HepG2 (cell line): ENCODE measurements around the gene SLC17A9. TPM values are rescaled to one million over a fixed set of nuclear protein-coding genes. Genes with fewer than 3 reads are reported as not detected.
A peak's percentile ranks its signal among the peaks of the same experiment; 100 is the strongest.

ENCODE experiments used
- CEBPB ChIP-seq: IDR thresholded peaks from 2 replicates; pipeline ENCODE4 v1.6.1; 2011; ENCODE audit warnings: low read depth, low read length, improper control_type of control experiment, borderline replicate concordance
- CHD2 ChIP-seq: IDR thresholded peaks from 2 replicates; pipeline ENCODE4 v1.6.1; 2011; ENCODE audit warnings: low read depth, low read length, improper control_type of control experiment
- EEA1 ChIP-seq: sonication (generic); formaldehyde crosslinking; IDR thresholded peaks from 2 replicates; pipeline ENCODE4 v1.5.1; 2020; ENCODE audit warnings: mild to moderate bottlenecking, missing genetic modification reagents, borderline replicate concordance
- HNRNPL ChIP-seq: fragments of 200-400 bp; formaldehyde crosslinking; IDR thresholded peaks from 2 replicates; pipeline ENCODE4 v1.6.1; 2017; ENCODE audit warnings: mild to moderate bottlenecking, low read depth, low read length
- HNRNPUL1 ChIP-seq: fragments of 200-400 bp; formaldehyde crosslinking; IDR thresholded peaks from 2 replicates; pipeline ENCODE4 v1.6.1; 2017; ENCODE audit warnings: low read depth, mild to moderate bottlenecking, low read length, moderate library complexity
- MEIS1 ChIP-seq: sonication (generic); formaldehyde crosslinking; IDR thresholded peaks from 2 replicates; pipeline ENCODE4 v1.9.0; 2021; ENCODE audit warnings: mild to moderate bottlenecking, missing genetic modification reagents, moderate library complexity, borderline replicate concordance
- MNT ChIP-seq: fragments of 450-650 bp; IDR thresholded peaks from 2 replicates; pipeline ENCODE4 v1.6.1; 2016
- MYC ChIP-seq: sonication (generic); formaldehyde crosslinking; IDR thresholded peaks from 2 replicates; pipeline ENCODE4 v1.9.0; 2021; ENCODE audit warnings: missing genetic modification reagents, borderline replicate concordance
- NFYC ChIP-seq: IDR thresholded peaks from 2 replicates; pipeline ENCODE4 v1.6.1; 2016; ENCODE audit warnings: missing genetic modification reagents, missing compliant biosample characterization
- PATZ1 ChIP-seq: sonication (generic); formaldehyde crosslinking; IDR thresholded peaks from 2 replicates; pipeline ENCODE4 v1.4.0; 2020; ENCODE audit warnings: missing genetic modification reagents
- REST ChIP-seq, 2 experiments: IDR thresholded peaks; 2 replicates each; pipeline ENCODE4 v1.6.1; 2011 to 2012; ENCODE audit warnings: low read length in 2 of 2, borderline replicate concordance in 1 of 2, low read depth in 1 of 2, mild to moderate bottlenecking in 1 of 2, moderate library complexity in 1 of 2
- TBL1XR1 ChIP-seq: fragments of 150-350 bp; IDR thresholded peaks from 2 replicates; pipeline ENCODE4 v1.6.1; 2014; ENCODE audit warnings: borderline replicate concordance, low read length; ENCODE audit not compliant: partially characterized antibody
- TBX2 ChIP-seq: sonication (generic); formaldehyde crosslinking; IDR thresholded peaks from 2 replicates; pipeline ENCODE4 v1.5.0; 2020; ENCODE audit warnings: missing genetic modification reagents, mild to moderate bottlenecking, borderline replicate concordance
- ZFP37 ChIP-seq: sonication (generic); formaldehyde crosslinking; IDR thresholded peaks from 2 replicates; pipeline ENCODE4 v1.4.0; 2020; ENCODE audit warnings: missing genetic modification reagents, borderline replicate concordance
- ZFP90 ChIP-seq: sonication (generic); formaldehyde crosslinking; IDR thresholded peaks from 2 replicates; pipeline ENCODE4 v1.8.0; 2022; ENCODE audit warnings: missing genetic modification reagents, mild to moderate bottlenecking, inconsistent platforms, borderline replicate concordance
- ZNF280B ChIP-seq: sonication (generic); formaldehyde crosslinking; IDR thresholded peaks from 2 replicates; pipeline ENCODE4 v1.5.0; 2020; ENCODE audit warnings: missing genetic modification reagents, mild to moderate bottlenecking, borderline replicate concordance
- ZNF326 ChIP-seq: sonication (generic); formaldehyde crosslinking; IDR thresholded peaks from 2 replicates; pipeline ENCODE4 v1.4.0; 2020; ENCODE audit warnings: missing genetic modification reagents, borderline replicate concordance
- polyA plus RNA-seq, 8 experiments: library from polyadenylated mRNA; depleted of rRNA in 3 of 8; stranded (reverse) in 7 of 8; unstranded in 1 of 8; fragments of >200 nt; fragmentation: Illumina TruSeq in 4 of 8; extraction: Trizol in 4 of 8; gene quantifications; 2 replicates each; pipeline versions ENCODE4 v1.2.1 to v1.2.3, GENCODE V29; 2011 to 2016; ENCODE audit warnings: low read depth in 4 of 8, missing spikeins in 1 of 8, mixed read lengths in 1 of 8; ENCODE audit not compliant: insufficient read depth in 1 of 8
- total RNA-seq, 5 experiments: library from RNA; depleted of rRNA; stranded (reverse); fragments of >200 nt; fragmentation: Illumina TruSeq; extraction: Trizol; gene quantifications; 2 replicates each; pipeline ENCODE4 v1.2.3, GENCODE V29; 2016; ENCODE audit warnings: low read depth in 1 of 5

The SLC17A9 gene
- total and polyA plus RNA-seq, 2 of the 13 experiments (the other 11 are each of a cell fraction or from before 2014, with no cell fraction given): 110 to 191 TPM

DNA sequence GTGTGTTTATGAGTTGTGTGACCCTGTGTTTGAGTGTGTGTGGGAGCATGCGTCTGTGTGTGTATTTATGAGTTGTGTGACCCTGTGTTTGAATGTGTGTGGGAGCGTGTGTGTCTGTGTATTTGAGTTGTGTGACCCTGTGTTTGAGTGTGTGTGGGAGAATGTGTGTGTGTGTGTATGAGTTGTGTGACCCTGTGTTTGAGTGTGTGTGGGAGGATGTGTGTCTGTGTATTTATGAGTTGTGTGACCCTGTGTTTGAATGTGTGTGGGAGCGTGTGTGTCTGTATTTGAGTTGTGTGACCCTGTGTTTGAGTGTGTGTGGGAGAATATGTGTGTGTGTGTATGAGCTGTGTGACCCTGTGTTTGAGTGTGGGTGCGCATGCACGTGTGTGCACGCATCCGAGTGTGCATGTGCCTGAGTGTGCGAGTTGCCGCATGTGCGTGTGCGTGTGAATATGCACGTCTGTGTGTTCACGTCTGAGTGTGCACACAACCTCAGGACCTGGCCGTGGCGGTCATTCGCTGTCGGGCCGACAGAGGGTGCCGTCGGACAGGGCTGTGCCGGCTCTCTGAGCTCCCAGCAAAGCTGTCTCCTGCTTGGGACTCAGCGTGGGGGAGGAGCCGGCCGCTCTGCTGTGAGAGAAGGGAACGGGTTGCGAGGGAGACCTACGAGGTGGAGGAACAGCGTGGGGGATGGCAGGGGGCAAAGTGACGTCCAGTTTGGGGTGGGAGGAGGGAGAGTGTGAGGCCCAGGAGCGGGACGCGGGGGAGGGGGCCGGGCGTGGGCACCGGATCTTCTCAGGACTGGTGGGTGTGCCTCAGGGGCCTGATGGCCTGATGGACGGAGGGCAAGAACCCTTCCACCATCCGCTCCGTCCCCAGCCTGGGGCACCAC, 19.7 kb downstream of the SLC17A9 start (continued):
- TF ChIP-seq MYC (CRISPR knock-in tag): peak; percentile 81
- TF ChIP-seq MEIS1 (CRISPR knock-in tag): peak; percentile 27; the same call in 1 of the 2 replicates
- TF ChIP-seq HNRNPUL1: no peak
- no peak for TF ChIP-seq NFYC
- no peak for TF ChIP-seq CHD2
- TF ChIP-seq ZNF280B: peak; percentile 44; the same call in 1 of the 2 replicates
- no peak for TF ChIP-seq ZFP37
- no peak for TF ChIP-seq ZFP90 (CRISPR knock-in tag)
- no peak for TF ChIP-seq CEBPB
- TF ChIP-seq MNT: peak; percentile 79
- TF ChIP-seq REST (IDR thresholded peaks at IDR 0.05; ENCODE audit: borderline replicate concordance in 1 of 2, low read depth in 1 of 2, low read length in 2 of 2): no peak
- peak; percentile 31 for TF ChIP-seq TBL1XR1
- TF ChIP-seq EEA1: peak; percentile 90
- peak; percentile 66 for TF ChIP-seq PATZ1 (CRISPR knock-in tag)
- peak; percentile 74; the same call in 1 of the 2 replicates for TF ChIP-seq TBX2
- TF ChIP-seq HNRNPL: 0 out of 2 replicates have a peak, but pooled peaks have one; percentile 62
- no peak for TF ChIP-seq ZNF326 (CRISPR knock-in tag)
